Measurements from ENCODE around the gene ZNF48. TPM values are rescaled to one million over a fixed set of nuclear protein-coding genes. Genes with fewer than 3 reads are reported as not detected.

Gene ZNF48
- total RNA-seq, 4 donors from 2014 or later: 2.8 to 5.9 (median 4.5) TPM

DNA sequence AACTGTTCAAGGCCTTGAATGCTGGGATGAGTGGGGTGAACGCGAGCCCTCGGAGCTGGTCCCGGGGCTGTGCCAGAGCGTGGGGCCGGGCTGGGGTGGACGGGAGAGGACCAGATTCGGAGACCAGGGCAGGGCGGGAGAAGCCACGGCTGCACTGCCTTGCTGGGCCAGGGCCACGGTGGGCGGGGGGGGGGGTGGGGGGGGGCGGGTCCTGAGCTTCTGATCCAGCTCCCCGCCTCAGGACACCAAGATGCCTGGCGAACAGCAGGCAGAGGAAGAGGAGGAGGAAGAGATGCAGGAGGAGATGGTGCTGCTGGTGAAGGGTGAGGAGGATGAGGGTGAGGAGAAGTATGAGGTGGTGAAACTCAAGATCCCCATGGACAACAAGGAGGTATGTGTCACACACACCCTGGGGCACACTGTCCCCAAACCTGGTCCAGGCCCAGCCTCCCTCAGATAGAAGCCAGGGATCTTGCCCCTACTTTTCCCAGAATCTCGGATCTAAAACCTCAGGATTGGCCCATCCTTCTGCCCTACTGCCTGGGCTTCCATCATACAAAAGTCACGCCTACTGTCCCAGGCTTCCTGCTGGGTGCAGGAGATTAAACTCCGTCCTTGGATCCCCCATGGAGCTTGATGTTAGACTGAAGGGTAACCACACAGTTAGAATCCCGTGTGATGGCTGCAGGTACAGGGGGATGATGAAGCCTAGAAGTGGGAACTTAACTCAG, 12.7 kb downstream of the ZNF48 start:
- H3K36me3 ChIP-seq: peaks cover 0 to 13% (median 0%) of the 10 kb centered on the region in 3 donors
- peak overlapping the region; percentile 85 to 95 (median 89) for H3K27ac ChIP-seq
- peaks cover 14 to 32% (median 26%) of the 10 kb centered on the region in 3 donors for H3K4me1 ChIP-seq
- no peak for DNase-seq
- 11% methylated on average over 4 to 10 of the region's 19 CpGs for WGBS, 2 donors
- peak overlapping the region; percentile 63 to 90 (median 68) for H3K4me3 ChIP-seq
- intact Hi-C loops (cut with DNase I): no loop called here
- TF ChIP-seq, protein P1, sequence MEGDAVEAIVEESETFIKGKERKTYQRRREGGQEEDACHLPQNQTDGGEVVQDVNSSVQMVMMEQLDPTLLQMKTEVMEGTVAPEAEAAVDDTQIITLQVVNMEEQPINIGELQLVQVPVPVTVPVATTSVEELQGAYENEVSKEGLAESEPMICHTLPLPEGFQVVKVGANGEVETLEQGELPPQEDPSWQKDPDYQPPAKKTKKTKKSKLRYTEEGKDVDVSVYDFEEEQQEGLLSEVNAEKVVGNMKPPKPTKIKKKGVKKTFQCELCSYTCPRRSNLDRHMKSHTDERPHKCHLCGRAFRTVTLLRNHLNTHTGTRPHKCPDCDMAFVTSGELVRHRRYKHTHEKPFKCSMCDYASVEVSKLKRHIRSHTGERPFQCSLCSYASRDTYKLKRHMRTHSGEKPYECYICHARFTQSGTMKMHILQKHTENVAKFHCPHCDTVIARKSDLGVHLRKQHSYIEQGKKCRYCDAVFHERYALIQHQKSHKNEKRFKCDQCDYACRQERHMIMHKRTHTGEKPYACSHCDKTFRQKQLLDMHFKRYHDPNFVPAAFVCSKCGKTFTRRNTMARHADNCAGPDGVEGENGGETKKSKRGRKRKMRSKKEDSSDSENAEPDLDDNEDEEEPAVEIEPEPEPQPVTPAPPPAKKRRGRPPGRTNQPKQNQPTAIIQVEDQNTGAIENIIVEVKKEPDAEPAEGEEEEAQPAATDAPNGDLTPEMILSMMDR (IDR thresholded peaks at IDR 0.05): no peak
- no peak for TF ChIP-seq POLR2A (IDR thresholded peaks at IDR 0.05)
- no peaks in the 10 kb centered on the region for H3K27me3 ChIP-seq
- H3K9me3 ChIP-seq: no peaks in the 10 kb centered on the region

DNA sequence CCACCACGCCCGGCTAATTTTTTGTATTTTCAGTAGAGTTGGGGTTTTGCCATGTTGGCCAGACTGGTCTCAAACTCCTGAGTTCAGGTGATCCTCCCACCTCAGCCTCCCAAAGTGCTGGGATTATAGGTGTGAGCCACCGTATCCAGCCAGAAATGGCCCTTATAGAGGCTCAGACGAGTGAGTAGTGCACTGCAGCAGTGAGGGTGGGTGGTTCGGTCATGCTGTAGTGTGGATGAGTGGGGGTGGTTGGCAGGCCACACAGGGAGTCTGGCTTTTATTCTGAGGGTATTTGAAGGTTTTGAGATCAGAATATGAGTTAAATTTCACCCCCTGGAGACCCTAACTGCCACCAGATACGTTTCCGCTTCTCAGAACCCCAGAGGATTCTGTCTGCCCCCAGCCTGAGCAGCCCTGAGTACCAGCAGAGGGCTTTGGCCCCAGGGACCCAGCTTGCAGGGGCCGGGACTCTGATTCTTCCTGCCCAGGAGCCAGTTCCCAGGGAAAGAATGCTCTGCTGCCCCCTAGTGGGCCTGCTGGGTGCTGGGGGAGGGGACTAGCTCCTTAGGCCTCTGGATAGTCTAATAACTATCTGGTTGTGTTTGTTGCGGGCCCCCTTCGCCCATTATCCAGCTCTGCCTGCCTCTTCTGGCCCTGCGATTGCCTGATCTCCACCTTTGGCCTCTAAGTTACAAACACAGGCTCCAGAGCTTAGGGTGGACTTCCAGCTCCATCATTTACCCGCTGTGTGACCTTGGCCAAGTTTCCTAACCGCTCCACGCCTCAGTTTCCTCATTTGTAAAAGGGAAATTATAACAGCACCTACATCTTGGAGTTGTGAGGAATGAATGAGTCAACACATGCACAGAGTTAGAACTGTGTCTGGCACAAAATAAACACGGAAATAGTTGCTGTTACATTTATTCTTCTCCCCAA, 14.2 kb downstream of the ZNF48 start:
- H3K27me3 ChIP-seq: no peaks in the 10 kb centered on the region
- intact Hi-C loops (cut with DNase I): no loop called here
- WGBS, 2 donors: 38 to 42% methylated on average over 11 to 13 of the region's 15 CpGs
- H3K27ac ChIP-seq: peak overlapping the region in 3 of 4 donors; percentile 34 to 52 (median 43)
- H3K36me3 ChIP-seq: peaks cover 0 to 21% (median 0%) of the 10 kb centered on the region in 3 donors
- no peaks in the 10 kb centered on the region for H3K9me3 ChIP-seq
- peak in 1 of 4 donors; percentile 27 for TF ChIP-seq POLR2A (IDR thresholded peaks at IDR 0.05)
- TF ChIP-seq, protein P1 (IDR thresholded peaks at IDR 0.05): peak; percentile 81 to 94 (median 92)
- DNase-seq: no peak
- H3K4me1 ChIP-seq: peaks cover 14 to 39% (median 26%) of the 10 kb centered on the region in 3 donors
- H3K4me3 ChIP-seq: no peak overlapping the region

DNA sequence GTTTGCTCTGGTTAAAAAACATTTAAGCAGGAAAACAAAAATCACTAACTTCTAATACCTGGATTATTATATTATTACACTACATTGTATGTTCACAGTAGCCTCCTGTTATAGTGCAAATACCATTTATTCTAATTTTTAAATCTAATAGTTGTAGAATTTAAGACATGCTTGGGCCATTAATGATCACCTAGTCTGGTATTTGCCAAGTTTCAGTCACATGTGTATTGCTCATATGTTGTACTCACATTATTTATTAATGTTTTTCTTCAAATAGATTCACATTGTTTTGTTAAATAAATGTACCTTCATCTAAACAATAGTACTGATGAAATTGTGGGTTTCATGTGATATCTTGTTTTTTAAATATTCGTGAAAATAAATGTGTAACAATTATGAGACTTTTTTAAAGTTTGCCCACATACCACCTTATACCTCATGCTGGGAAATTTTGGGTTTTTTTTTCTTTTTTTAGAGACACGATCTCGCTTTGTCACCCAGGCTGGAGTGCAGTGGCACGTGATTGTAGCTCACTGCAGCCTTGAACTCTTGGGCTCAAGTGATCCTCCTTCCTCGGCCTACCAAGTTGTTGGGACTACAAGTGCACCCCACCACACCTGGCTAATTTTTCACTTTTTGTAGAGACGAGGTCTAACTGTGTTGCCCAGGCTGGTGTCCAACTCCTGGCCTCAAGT, 18.0 kb downstream of the ZNF48 start:
- Histone ChIP-seq H3K4me3 (no peak overlapping the region), H3K36me3 (peaks cover 0 to 21% (median 0%) of the 10 kb centered on the region in 3 donors), H3K4me1 (peaks cover 17 to 35% (median 18%) of the 10 kb centered on the region in 3 donors), H3K9me3 (no peaks in the 10 kb centered on the region), H3K27me3 (no peaks in the 10 kb centered on the region), H3K27ac (no peak overlapping the region)
- 84 to 85% methylated on average over 6 of the region's 6 CpGs for WGBS, 2 donors
- TF ChIP-seq, protein P1 (IDR thresholded peaks at IDR 0.05): no peak
- no peak for TF ChIP-seq POLR2A (IDR thresholded peaks at IDR 0.05)
- DNase-seq: no peak
- intact Hi-C loops (cut with DNase I): no loop called here

DNA sequence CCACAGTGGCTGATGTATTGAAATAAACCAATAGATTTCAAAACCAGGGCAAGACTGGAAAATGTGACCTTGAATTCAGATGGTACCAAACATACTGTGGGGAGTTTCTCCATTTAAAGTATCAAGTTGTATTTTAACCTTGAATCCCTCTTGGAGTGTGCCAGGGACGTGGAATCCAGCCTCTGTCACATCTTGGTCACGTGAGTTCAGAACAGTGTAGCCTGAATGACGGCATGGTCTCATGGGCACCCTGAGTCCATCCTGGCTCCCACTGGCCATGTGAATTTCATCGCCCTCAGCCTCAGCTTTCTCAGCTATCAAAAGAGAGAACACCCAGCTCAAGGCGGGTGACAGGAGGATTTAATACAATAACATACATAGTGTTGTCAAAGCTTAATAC, 18.9 kb downstream of the ZNF48 start:
- H3K36me3 ChIP-seq: peaks cover 0 to 21% (median 0%) of the 10 kb centered on the region in 3 donors
- H3K9me3 ChIP-seq: no peaks in the 10 kb centered on the region
- intact Hi-C loops (cut with DNase I): no loop called here
- WGBS, 2 donors: 72 to 82% methylated on average over 5 of the region's 5 CpGs
- H3K4me1 ChIP-seq: peaks cover 11 to 34% (median 21%) of the 10 kb centered on the region in 3 donors
- no peak for DNase-seq
- peak overlapping the region in 1 of 4 donors; percentile 29 for H3K27ac ChIP-seq
- H3K27me3 ChIP-seq: no peaks in the 10 kb centered on the region
- no peak for TF ChIP-seq POLR2A (IDR thresholded peaks at IDR 0.05)
- TF ChIP-seq, protein P1 (IDR thresholded peaks at IDR 0.05): no peak
- H3K4me3 ChIP-seq: no peak overlapping the region

All from esophagus squamous epithelium (tissue), 5 donors.